Activated T-cell treated with anti-CD3 and anti-CD28 coated beads for 1 hour (primary cell): ENCODE results near the gene S100A14.
"Not testable (repeated sequence)": the region's sequence is repeated elsewhere in the genome, so short reads cannot be mapped to it uniquely, and the experiment has no call there.

Experiments
- DNase-seq: peaks from one replicate; pipeline ENCODE4 v3.0.0-alpha.2; 2020; ENCODE audit warnings: low read depth

S100A14 gene

GRCh38 chr1:153616144-153616916 is at the start of gene S100A14:
Gene S100A14 (minus strand): TSS chr1:153616325. CDS start chr1:153615858, 467 bp downstream.
- no peak for DNase-seq

- DNase-seq = no peak
Measured at GRCh38 chr1:153663211-153663610, 47.1 kb upstream of the S100A14 start.

- no peak for DNase-seq
Measured at GRCh38 chr1:153662269-153662668, 46.1 kb upstream of the S100A14 start.

GRCh38 chr1:153661111-153661708 is 45.1 kb upstream of the S100A14 start:
- no peak for DNase-seq

- DNase-seq = no peak
Measured at GRCh38 chr1:153659656-153660055, 43.5 kb upstream of the S100A14 start.

GRCh38 chr1:153659175-153659534 is 43.0 kb upstream of the S100A14 start:
- DNase-seq = no peak

GRCh38 chr1:153658400-153659174 is 42.5 kb upstream of the S100A14 start, which contains the start of gene SNAPIN:
Gene SNAPIN (plus strand): TSS chr1:153658703. CDS start chr1:153658744, 41 bp downstream.
- DNase-seq = peak; percentile 79

- DNase-seq = no peak
Measured at GRCh38 chr1:153655333-153655732, 39.2 kb upstream of the S100A14 start.

- DNase-seq = no peak
Measured at GRCh38 chr1:153652805-153653500, 36.8 kb upstream of the S100A14 start.

GRCh38 chr1:153651771-153652170 is 35.6 kb upstream of the S100A14 start:
- DNase-seq = no peak

GRCh38 chr1:153649863-153650235 is 33.7 kb upstream of the S100A14 start:
- DNase-seq = no peak

GRCh38 chr1:153649137-153649862 is 33.2 kb upstream of the S100A14 start:
- no peak for DNase-seq

GRCh38 chr1:153648000-153648643 is 32.0 kb upstream of the S100A14 start:
- DNase-seq = no peak

GRCh38 chr1:153647346-153647714 is 31.2 kb upstream of the S100A14 start:
- no peak for DNase-seq

GRCh38 chr1:153646672-153647345 is 30.7 kb upstream of the S100A14 start:
- DNase-seq = no peak

GRCh38 chr1:153643816-153644215 is 27.7 kb upstream of the S100A14 start:
- DNase-seq = no peak

GRCh38 chr1:153643100-153643499 is 27.0 kb upstream of the S100A14 start:
- DNase-seq = no peak

GRCh38 chr1:153642161-153642560 is 26.0 kb upstream of the S100A14 start:
- DNase-seq = no peak

- no peak for DNase-seq
Measured at GRCh38 chr1:153640861-153641260, 24.7 kb upstream of the S100A14 start.

GRCh38 chr1:153640213-153640612 is 24.1 kb upstream of the S100A14 start:
- DNase-seq = not testable (repeated sequence)

- DNase-seq = no peak
Measured at GRCh38 chr1:153639280-153639679, 23.2 kb upstream of the S100A14 start.
